GM15510 (cell line): ENCODE results near the gene PRDM16.

Source experiments
- POLR2A ChIP-seq: IDR thresholded peaks from 3 replicates; pipeline ENCODE4 v1.6.1; 2011; ENCODE audit warnings: borderline replicate concordance; ENCODE audit not compliant: insufficient read length; ENCODE audit errors: extremely low read depth

Gene PRDM16

DNA sequence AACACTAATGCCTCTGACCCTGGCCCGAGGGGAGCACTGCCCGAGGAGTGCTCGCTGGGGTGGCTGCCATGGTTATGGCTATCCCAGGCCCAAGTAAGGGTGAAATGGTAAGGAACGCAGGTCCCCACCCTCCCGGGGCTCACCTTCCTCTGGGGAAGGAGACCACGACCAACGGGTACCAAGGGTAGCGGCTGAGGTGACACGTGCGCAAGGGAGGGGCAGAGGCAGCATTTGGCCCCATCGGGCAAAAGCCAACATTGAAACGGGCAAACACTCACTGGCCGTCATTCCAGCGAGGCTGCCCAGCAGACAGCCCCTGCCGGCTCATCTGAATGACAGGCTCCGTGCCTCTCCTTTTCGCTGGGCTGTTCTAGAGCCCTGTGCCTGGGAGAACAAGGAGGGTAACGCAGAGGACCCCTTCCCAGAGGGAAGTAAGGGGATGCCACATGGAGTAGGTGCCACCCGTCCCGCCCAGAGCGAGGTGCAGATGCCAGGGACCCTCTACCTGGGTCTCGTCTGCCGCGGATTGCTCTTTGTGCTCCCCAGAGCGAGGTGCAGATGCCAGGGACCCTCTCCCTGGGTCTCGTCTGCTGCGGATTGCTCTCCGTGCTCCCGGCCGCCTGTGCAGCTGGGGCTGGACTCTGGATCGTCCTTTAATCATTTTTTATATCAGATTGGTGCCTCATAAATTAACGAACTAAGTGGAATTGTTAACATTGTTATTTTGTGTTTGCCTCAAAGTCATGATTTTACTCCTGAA lies 31.5 kb upstream of the PRDM16 start:
- no peak for TF ChIP-seq POLR2A

DNA sequence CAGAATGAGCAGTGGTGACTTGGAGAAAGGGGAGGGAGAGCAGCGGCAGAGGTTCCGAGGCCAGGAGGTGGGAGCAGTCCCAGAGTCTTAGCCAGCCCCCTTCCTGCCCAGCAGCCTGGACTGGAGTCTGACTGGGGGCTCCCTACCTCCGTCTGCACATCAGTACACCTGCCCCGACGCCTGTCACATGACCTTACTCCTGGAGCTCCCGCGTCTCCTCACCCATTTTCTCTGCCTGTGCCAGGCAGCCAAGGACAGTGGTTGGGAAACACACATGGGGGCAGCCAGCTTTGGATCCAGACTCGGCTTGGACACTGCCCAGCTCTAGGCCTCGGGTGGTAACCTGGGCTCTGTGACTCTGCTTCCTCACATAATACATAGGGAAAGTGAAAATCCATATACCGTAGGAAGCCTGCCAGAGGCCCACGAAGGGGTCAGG lies 30.9 kb upstream of the PRDM16 start:
- TF ChIP-seq POLR2A, result no peak

- no peak for TF ChIP-seq POLR2A
Observed at GRCh38 chr1:3038571-3039181, 30.3 kb upstream of the PRDM16 start.

GRCh38 chr1:3040004-3040403 lies 29.0 kb upstream of the PRDM16 start:
- TF ChIP-seq POLR2A, result no peak

GRCh38 chr1:3042481-3042880 lies 26.5 kb upstream of the PRDM16 start:
- TF ChIP-seq POLR2A, result no peak

DNA sequence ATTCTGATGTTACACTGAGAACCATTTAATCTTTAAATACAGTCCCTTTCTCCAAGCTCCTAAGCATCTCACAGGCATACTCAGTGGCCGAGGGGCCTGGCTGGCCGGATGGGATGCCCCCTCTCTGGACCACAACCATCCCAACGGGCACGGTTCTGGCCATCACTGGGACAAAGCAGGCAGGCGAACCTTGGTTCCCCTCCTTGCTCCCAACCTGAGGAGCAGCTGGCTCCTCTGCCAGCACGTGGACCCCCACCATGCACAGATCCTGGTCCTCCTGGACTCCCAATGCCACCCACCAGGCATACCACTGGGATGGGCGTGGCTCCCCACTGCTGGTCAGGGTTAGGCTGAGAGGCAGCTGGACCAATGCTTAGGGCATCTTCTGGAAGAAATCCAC lies 19.8 kb upstream of the PRDM16 start:
- TF ChIP-seq POLR2A, result no peak

DNA sequence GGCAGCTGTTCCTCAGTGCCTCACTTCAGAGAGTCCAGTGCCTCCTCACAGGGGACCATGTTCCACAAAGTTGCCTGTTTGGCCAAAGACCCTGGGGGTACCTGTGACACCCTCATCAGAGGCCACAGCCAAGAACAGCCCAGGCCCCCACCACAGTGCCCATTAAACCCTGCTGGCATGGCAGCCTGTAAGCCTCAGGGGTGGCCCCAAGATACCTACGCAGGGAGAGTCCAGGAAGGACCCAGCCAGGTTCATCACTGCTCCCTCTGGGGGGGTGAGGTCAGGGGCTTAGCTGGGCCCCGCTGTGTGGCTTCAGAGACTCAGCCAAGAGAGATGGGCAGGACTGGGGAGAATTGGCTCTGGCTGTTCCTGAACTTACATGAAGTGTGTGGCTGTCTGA lies 19.1 kb upstream of the PRDM16 start:
- no peak for TF ChIP-seq POLR2A

GRCh38 chr1:3050603-3051002 lies 18.4 kb upstream of the PRDM16 start:
- TF ChIP-seq POLR2A, result no peak

- TF ChIP-seq POLR2A, result no peak
Observed at GRCh38 chr1:3051270-3052268, 17.4 kb upstream of the PRDM16 start.

DNA sequence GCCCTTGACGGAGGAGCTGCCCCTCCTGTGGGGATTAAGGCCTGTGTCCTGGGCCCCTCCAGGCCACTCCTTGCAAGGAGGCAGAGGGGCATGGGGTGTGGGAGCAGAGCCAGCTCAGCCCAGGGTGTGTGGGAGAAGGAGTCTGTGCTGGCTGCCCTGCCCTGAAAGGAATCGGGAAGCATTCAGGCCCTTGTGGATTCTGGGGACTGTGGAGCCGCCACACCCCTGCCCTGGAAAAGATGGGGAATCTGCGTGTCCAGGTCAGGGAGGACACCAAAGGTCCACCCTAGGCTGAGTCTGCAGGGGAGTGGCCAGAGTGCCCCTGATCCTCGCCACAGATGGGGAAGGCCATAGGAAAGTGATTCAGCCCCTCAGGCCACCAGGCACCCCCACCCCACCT lies 16.5 kb upstream of the PRDM16 start:
- no peak for TF ChIP-seq POLR2A

DNA sequence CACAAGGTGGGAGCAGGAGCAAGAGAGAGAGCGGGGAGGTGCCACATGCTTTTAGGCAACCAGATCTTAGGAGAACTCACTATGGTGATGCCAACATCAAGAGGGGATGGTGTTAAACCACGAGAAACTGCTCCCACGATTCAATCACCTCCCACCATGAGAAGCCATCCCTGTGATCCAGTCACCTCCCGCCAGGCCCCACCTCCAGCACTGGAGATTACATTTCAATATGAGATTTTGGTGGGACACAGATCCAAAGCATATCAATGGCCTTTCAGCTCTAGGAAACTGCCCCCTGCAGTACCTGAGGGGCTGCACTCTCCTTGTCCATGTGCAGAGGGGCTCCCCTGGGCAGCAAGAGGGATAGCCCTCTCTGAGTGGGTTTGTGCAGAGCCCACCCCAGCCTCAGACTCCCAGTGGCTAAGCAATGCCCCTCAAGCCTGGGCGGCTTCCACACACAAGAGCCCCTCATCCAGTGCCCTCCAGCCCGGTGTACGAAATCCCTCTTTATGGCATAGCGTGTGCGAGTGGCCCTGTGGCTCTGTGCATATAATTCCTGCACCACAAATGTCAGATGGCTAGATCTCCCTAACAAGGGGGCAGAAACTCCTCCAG lies 15.5 kb upstream of the PRDM16 start:
- no peak for TF ChIP-seq POLR2A

- no peak for TF ChIP-seq POLR2A
Observed at GRCh38 chr1:3053986-3054385, 15.0 kb upstream of the PRDM16 start.

DNA sequence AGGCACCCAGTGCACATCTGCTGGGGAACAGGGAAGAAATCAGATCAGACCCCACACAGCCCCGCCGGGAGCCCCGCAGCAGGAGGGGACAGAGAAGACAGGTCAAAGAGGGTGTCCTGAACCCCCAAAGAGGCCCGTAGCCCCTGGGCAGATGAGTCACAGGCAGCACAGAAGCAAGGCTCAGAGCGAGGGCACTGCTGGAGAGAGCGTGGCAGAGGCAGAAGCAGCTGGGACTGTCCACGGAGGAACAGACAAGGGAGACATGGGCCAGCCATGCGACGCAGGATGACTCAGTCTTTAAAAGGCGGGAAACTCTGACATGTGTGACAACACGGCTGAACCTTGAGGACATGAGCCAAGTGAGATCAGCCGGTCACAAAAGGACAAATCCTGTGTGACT lies 14.5 kb upstream of the PRDM16 start:
- no peak for TF ChIP-seq POLR2A

DNA sequence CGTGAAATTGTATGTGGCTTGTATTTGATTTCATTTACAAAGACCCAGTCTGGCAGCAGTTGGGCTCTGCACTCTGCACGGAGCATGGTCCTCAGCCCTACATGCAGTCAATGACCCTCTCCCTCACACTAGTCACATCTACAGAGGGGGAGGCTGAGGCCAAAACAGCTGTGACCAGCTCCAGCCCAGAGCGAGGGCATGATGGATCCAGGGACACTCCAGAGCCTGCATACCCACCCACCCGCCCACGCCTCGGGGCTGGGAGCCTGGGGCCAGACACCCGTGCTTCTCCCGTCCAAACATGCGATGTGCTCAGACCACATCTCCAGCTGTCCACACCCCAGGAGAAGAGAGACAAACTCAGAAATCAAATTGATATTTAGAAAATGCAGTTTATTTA lies 14.0 kb upstream of the PRDM16 start:
- TF ChIP-seq POLR2A, result no peak

- TF ChIP-seq POLR2A, result no peak
Observed at GRCh38 chr1:3056641-3057040, 12.4 kb upstream of the PRDM16 start.

GRCh38 chr1:3058263-3059030 lies 10.6 kb upstream of the PRDM16 start:
- TF ChIP-seq POLR2A, result no peak
